Chondrocyte (in vitro differentiated cells): Measurements from ENCODE around the gene HRH3. TPM values are rescaled to one million over a fixed set of nuclear protein-coding genes. Genes with fewer than 3 reads are reported as not detected.

Source experiments
- DNase-seq: peaks from one replicate; pipeline ENCODE4 v3.0.0; 2021; ENCODE audit warnings: mixed read lengths, low spot score
- H3K27ac Mint-ChIP-seq: one replicate; pipeline ENCODE4 v1.8.0; 2021; ENCODE audit warnings: mild to moderate bottlenecking, moderate library complexity, mixed read lengths; ENCODE audit not compliant: unreplicated experiment
- H3K27me3 Mint-ChIP-seq: 2 replicates; pipeline ENCODE4 v1.8.0; 2021; ENCODE audit warnings: low read depth, mixed read lengths
- H3K36me3 Mint-ChIP-seq: 2 replicates; pipeline ENCODE4 v1.8.0; 2021; ENCODE audit warnings: low read depth, mixed read lengths
- H3K4me1 Mint-ChIP-seq: 2 replicates; pipeline ENCODE4 v1.8.0; 2021; ENCODE audit warnings: low read depth, mild to moderate bottlenecking, mixed read lengths
- H3K4me3 Mint-ChIP-seq: one replicate; pipeline ENCODE4 v1.8.0; 2021; ENCODE audit warnings: mild to moderate bottlenecking, moderate library complexity, mixed read lengths; ENCODE audit not compliant: unreplicated experiment
- H3K9me3 Mint-ChIP-seq: 2 replicates; pipeline ENCODE4 v1.8.0; 2021; ENCODE audit warnings: low read depth, mixed read lengths
- total RNA-seq: library from RNA; stranded (reverse); gene quantifications from 3 replicates; pipeline ENCODE4 v1.2.1, GENCODE V29; 2021
- TF ChIP-seq, protein P1 (sequence below): fragments of 200-600 bp; sonication (generic); IDR thresholded peaks from 2 replicates; pipeline ENCODE4 v1.5.0; 2021; ENCODE audit warnings: antibody characterized with exemption, mild to moderate bottlenecking, moderate library complexity

HRH3 gene
- total RNA-seq, 1 donor from 2014 or later: not detected

GRCh38 chr20:62237514-62237800 lies 17.4 kb upstream of the HRH3 start:
- H3K27ac Mint-ChIP-seq: no peak overlapping the region
- TF ChIP-seq, protein P1, sequence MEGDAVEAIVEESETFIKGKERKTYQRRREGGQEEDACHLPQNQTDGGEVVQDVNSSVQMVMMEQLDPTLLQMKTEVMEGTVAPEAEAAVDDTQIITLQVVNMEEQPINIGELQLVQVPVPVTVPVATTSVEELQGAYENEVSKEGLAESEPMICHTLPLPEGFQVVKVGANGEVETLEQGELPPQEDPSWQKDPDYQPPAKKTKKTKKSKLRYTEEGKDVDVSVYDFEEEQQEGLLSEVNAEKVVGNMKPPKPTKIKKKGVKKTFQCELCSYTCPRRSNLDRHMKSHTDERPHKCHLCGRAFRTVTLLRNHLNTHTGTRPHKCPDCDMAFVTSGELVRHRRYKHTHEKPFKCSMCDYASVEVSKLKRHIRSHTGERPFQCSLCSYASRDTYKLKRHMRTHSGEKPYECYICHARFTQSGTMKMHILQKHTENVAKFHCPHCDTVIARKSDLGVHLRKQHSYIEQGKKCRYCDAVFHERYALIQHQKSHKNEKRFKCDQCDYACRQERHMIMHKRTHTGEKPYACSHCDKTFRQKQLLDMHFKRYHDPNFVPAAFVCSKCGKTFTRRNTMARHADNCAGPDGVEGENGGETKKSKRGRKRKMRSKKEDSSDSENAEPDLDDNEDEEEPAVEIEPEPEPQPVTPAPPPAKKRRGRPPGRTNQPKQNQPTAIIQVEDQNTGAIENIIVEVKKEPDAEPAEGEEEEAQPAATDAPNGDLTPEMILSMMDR: no peak
- H3K4me1 Mint-ChIP-seq: peaks cover 34% of the 10 kb centered on the region
- H3K27me3 Mint-ChIP-seq: no peaks in the 10 kb centered on the region
- H3K36me3 Mint-ChIP-seq: no peaks in the 10 kb centered on the region
- no peaks in the 10 kb centered on the region for H3K9me3 Mint-ChIP-seq
- peak overlapping the region; percentile 82 for H3K4me3 Mint-ChIP-seq
- DNase-seq: no peak

GRCh38 chr20:62236766-62237513 lies 16.9 kb upstream of the HRH3 start:
- peaks cover 29% of the 10 kb centered on the region for H3K4me1 Mint-ChIP-seq
- no peaks in the 10 kb centered on the region for H3K36me3 Mint-ChIP-seq
- no peaks in the 10 kb centered on the region for H3K9me3 Mint-ChIP-seq
- TF ChIP-seq, protein P1: no peak
- no peaks in the 10 kb centered on the region for H3K27me3 Mint-ChIP-seq
- no peak for DNase-seq
- H3K4me3 Mint-ChIP-seq: no peak overlapping the region
- no peak overlapping the region for H3K27ac Mint-ChIP-seq

GRCh38 chr20:62236200-62236599 lies 16.1 kb upstream of the HRH3 start:
- Mint-ChIP-seq H3K9me3 (no peaks in the 10 kb centered on the region), H3K4me3 (no peak overlapping the region), H3K27me3 (no peaks in the 10 kb centered on the region), H3K36me3 (no peaks in the 10 kb centered on the region), H3K4me1 (peaks cover 23% of the 10 kb centered on the region), H3K27ac (no peak overlapping the region)
- no peak for DNase-seq
- TF ChIP-seq, protein P1: no peak

DNA sequence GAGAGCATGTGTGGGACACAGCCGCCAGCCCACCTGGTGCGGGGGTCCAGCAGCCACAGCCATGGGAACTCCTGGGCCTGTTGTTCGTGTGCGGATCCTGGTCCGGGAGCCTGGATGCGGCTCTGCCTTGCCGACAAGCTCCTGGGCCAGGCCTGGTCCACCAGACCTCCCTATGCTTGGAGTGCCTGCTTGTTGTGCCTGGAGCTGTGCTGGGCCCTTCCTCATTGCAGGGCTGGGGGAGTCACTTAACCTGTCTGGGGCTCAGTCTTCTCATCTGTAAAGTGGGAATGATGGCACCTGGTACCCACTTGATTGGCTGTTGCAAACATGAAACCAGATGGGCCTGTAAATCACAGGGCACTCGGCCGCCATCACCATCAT lies 15.7 kb upstream of the HRH3 start:
- no peak for DNase-seq
- TF ChIP-seq, protein P1: no peak
- Mint-ChIP-seq H3K27me3 (no peaks in the 10 kb centered on the region), H3K4me3 (no peak overlapping the region), H3K27ac (no peak overlapping the region), H3K36me3 (no peaks in the 10 kb centered on the region), H3K4me1 (peaks cover 22% of the 10 kb centered on the region), H3K9me3 (no peaks in the 10 kb centered on the region)

GRCh38 chr20:62235001-62235776 lies 15.1 kb upstream of the HRH3 start:
- no peaks in the 10 kb centered on the region for H3K9me3 Mint-ChIP-seq
- no peak overlapping the region for H3K4me3 Mint-ChIP-seq
- DNase-seq: no peak
- TF ChIP-seq, protein P1: no peak
- H3K4me1 Mint-ChIP-seq: peaks cover 17% of the 10 kb centered on the region
- no peak overlapping the region for H3K27ac Mint-ChIP-seq
- no peaks in the 10 kb centered on the region for H3K27me3 Mint-ChIP-seq
- H3K36me3 Mint-ChIP-seq: no peaks in the 10 kb centered on the region
